ES-I3 (cell line): ENCODE results near the gene PCBD1.

ENCODE experiments used
- H3K36me3 ChIP-seq: 2 replicates; pipeline ENCODE4 v1.6.1; 2013; ENCODE audit warnings: mild to moderate bottlenecking, low read length, control low read depth, moderate library complexity; ENCODE audit not compliant: insufficient read depth
- H3K4me1 ChIP-seq: 2 replicates; pipeline ENCODE4 v1.6.1; 2013; ENCODE audit warnings: mild to moderate bottlenecking, control low read depth, low read length; ENCODE audit not compliant: insufficient read depth
- H3K9ac ChIP-seq: 2 replicates; pipeline ENCODE4 v1.6.1; 2013; ENCODE audit warnings: low read depth, mild to moderate bottlenecking, low read length, moderate library complexity
- H3K9me3 ChIP-seq: 2 replicates; pipeline ENCODE4 v1.6.1; 2013; ENCODE audit warnings: mild to moderate bottlenecking, low read length, moderate library complexity; ENCODE audit not compliant: control insufficient read depth, insufficient read depth

Gene PCBD1

DNA sequence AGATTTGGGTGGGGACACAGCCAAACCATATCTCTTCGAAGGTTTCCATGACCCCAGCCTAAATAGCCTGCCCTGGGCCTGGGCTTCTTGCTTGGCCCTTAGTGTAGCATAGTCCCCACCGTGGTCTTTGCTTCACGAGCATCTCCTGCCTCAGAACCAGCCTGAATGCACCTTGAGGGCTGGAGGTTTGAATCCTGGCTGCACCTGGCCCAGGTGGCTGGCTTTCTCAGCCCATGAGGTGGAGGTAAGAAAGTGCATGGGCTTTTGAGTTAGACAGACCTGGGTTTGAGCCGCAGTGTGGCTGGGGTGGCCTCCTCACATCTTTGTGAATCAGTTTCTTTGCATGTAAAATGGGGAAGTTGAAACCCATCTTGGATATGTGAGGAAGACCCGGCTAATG, 24.2 kb upstream of the PCBD1 start:
- Histone ChIP-seq H3K4me1 (no peaks in the 10 kb centered on the region), H3K9me3 (no peaks in the 10 kb centered on the region)

DNA sequence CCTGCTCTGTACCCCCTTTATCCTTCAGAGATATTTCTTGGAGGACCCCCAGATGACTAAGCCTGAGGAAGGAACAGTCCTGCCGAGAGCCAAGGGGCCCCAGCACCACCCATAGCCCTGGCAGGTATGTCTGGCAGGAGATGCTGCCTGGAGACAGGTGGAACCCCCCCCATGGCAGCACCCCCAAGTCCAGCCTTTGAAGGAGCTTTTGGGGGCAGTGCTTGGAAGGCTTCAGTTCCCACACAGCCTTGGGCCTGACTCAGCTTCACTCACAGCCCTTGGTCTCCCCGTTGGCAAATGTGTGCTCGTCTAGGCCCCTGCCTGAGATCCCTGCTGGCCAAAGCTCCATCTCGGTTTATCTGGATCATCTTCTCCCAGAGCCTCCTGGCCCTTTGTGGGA, 23.0 kb upstream of the PCBD1 start:
- H3K9me3 ChIP-seq, result no peaks in the 10 kb centered on the region
- no peaks in the 10 kb centered on the region for H3K36me3 ChIP-seq
- H3K4me1 ChIP-seq, result no peaks in the 10 kb centered on the region
- no peak overlapping the region for H3K9ac ChIP-seq

More for the DNA sequence above, 24.2 kb upstream of the PCBD1 start:
- Histone ChIP-seq H3K36me3 (no peaks in the 10 kb centered on the region), H3K9ac (no peak overlapping the region)

DNA sequence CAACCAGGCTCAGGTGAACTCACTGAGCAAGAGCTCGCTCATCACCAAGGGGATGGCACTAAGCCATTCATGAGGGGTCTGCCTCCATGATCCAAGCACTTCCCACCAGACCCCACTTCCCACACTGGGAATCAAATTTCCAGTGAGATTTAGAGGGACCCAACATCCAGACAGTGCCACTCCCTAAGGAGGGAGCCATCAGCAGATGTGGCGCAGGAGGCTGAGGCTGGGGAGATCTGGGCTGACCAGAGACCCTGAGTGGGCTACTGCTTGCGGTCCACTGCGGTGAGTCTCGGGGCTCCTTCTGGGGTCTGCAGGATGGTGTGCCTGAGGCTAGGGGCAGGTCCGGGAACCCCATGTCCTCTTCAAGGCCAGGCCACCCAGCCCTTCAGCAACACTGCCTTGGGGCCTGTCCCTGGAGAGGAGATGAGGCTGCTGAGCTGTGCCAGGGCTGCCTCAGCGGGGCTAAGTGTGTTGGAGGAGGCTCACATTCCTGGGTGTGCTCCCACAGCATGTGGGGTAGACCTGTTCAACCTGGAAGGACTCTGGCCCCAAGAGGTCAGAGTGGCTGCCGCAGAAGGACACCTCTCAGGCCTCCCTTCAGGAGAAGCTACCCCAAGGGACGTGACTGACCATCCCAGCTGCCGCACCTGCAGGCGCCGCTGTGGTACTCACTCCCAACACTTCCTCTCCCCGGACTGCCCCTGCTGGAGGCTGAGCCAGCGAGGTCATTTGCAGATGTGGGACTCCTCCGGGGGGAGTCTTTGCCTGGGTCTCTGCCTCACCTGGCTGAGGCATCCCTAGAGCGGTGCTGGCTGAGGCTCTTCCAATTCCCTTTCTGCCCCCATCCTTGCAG, 22.3 kb upstream of the PCBD1 start:
- Histone ChIP-seq H3K9me3 (no peaks in the 10 kb centered on the region), H3K36me3 (no peaks in the 10 kb centered on the region), H3K9ac (no peak overlapping the region), H3K4me1 (no peaks in the 10 kb centered on the region)

DNA sequence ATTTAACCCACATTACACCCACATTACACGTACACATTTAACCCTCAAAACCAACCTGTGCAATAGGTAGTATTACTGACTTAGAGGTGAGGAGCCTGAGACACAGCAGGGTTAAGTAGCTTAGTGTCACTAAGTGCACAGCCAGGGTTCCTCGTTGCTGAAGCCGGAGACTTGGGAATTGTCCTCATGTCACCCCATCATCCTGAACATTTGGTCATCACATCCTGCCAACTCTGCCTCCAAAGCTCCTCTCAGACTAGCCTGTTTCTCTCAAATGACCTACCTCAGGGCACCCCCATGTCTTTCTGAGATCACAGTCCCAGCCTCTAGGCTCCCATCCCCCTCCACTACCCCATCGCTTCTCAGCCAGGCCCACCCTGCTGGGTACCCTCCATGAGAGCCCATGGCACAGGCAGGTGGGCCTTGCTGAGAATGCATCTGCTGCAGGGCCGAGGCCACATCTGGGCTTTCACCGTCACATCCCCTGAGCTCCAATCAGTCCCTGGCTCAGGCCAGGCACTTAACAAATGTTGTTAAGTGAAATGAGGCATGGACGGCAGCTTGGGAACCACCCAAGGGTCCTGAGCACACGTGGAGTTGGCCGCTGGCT, 21.1 kb upstream of the PCBD1 start:
- Histone ChIP-seq H3K9ac (no peak overlapping the region), H3K36me3 (no peaks in the 10 kb centered on the region), H3K4me1 (no peaks in the 10 kb centered on the region), H3K9me3 (no peaks in the 10 kb centered on the region)

DNA sequence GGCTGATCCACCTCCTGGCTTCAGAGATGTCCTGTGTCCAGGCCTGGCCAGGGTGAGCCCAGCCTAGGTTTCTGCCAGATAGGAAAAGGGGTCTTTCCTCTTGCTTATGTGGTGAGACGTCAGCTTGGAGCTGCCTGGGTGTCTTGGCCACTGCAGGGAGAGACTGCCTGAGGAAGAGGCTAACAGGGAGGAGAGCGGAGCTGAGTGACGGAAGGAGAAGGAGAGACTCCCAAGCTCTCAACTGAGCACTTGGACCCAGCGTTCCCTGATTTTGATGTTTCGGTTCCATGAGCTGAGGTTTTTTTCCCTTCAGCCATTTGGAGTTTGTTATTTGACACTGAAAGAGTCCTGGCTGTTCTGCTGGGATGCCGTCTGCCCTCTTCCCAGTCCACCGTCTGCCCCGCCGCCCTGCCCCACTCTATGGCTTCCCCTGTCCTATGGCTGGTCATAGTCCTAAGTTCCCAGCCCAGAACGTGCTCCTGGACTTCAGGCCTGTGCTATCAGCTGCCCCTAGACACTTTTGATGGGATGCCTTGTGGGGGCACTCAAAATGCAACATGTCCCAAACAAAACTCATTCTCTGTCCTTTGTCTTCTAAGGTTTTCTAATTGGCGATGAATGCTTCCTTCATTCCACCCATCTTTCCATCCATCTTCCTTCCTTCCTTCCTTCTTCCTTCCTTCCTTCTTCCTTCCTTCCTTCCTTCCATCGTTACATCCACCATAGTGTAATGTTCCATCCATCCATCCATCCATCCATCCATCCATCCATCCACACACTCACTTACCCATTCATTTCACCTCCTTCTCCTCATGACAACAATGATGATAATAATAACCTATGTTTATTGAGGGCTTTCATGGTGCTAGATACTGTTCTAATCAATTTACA, 20.3 kb upstream of the PCBD1 start:
- no peaks in the 10 kb centered on the region for H3K9me3 ChIP-seq
- H3K4me1 ChIP-seq, result no peaks in the 10 kb centered on the region
- H3K9ac ChIP-seq, result no peak overlapping the region
- H3K36me3 ChIP-seq, result no peaks in the 10 kb centered on the region

DNA sequence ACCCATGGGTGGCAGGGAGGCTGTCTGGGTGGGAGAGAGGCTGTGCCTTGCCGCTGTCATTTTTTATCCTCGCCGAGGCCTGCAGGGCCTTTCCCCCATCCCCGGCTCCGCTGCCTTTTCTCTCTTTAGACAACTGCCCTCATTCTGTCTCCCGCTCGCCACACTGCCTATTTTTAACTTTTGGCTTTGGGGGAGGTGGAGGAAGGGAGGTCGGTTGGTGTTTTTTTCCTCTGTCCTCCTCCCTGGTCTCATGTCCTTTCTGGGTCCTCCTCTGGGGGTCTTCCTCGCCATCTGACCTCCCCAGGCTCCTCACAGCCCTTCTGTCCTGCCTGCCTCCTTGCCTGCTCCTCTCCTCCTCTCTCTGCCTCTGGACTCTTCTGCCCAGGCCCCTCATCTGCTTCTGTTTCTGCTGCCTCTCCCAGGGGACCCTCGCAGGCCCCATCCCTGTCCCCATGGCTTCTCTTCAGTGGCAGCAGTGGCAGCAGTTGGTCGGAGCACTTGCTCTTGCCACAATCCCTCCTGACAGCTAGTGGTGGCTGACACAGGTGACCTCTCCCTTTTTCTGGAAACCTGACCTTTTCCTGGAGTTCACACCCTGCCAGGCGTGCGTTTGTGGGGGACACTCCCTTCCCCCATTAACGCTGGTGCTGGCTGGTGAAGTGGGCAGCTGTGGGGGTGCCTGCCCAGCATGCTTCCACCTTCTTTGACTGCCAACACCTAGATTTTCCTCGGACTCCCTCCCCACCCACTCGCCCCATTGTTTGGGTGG, 19.5 kb upstream of the PCBD1 start:
- no peak overlapping the region for H3K9ac ChIP-seq

DNA sequence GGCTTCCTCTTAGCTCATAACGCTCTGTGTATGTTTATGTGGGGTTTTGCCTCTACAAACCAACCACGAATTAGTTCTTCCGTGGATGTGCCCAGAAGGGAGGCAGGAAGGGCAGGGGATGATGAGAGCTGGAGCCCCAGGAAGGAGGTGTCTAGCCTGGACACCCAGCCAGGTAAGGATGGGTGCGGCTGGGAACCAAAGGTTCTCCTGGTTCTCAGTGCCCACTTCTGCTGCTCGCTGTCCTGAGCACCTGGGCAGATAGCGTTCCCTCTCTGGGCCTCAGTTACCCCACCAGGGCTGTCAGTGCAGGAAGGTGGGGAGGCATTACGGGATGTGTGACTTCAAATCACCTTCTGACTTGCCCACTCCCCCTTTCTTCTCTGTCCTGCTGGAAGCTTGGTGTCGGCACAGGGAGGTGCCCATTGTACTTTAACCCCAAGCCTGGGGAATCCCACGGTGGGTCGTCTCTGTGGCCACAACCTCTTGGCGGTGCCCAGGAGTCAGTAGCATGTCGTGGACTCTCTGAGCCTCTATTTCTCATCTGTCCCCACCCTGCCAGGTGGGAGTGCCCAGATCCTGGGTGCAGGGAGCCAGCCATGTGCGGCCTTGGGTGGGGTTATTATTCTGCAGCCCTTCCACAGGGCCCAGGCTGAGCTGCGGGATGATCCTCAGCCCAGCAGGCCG, 18.7 kb upstream of the PCBD1 start:
- H3K9ac ChIP-seq, result no peak overlapping the region
- no peaks in the 10 kb centered on the region for H3K36me3 ChIP-seq
- H3K4me1 ChIP-seq, result no peaks in the 10 kb centered on the region
- no peaks in the 10 kb centered on the region for H3K9me3 ChIP-seq

More for the DNA sequence above, 19.5 kb upstream of the PCBD1 start:
- Histone ChIP-seq H3K36me3 (no peaks in the 10 kb centered on the region), H3K4me1 (no peaks in the 10 kb centered on the region), H3K9me3 (no peaks in the 10 kb centered on the region)

DNA sequence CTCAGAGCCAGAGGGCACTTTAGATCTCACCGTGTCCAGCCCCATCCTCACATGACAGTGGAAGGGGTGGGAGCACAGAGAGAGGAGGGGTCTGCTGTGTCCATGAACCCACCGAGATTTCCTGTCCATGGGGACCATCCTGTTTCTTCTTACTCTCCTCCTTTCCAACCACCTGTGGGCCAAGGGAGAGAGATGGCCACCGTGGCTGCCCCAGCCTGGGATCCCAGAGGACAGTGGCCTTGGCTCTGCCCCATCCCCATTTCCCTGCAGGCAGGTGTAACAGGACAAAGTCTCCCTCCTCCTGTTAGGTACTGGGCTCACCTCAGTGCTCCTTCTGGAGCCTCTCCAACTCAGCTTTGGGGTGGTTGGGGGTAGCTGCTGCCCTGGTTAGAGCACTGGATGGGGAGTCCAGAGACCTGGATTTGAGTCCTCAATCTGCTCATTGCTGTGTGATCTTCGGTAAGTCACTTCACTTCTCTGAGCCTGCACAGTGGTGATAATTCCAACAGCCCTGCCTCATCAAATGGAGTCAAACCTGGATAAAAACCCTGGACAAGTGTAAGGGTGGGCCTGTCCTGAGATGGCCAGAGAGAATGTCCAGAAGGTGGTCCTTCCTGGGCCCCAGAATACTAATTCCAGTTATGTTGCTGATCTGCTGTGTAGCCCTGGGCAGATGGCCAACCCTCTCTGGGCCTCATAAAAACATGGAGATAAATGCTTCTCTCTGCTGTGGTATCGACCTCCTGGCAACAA, 17.8 kb upstream of the PCBD1 start:
- no peak overlapping the region for H3K9ac ChIP-seq

DNA sequence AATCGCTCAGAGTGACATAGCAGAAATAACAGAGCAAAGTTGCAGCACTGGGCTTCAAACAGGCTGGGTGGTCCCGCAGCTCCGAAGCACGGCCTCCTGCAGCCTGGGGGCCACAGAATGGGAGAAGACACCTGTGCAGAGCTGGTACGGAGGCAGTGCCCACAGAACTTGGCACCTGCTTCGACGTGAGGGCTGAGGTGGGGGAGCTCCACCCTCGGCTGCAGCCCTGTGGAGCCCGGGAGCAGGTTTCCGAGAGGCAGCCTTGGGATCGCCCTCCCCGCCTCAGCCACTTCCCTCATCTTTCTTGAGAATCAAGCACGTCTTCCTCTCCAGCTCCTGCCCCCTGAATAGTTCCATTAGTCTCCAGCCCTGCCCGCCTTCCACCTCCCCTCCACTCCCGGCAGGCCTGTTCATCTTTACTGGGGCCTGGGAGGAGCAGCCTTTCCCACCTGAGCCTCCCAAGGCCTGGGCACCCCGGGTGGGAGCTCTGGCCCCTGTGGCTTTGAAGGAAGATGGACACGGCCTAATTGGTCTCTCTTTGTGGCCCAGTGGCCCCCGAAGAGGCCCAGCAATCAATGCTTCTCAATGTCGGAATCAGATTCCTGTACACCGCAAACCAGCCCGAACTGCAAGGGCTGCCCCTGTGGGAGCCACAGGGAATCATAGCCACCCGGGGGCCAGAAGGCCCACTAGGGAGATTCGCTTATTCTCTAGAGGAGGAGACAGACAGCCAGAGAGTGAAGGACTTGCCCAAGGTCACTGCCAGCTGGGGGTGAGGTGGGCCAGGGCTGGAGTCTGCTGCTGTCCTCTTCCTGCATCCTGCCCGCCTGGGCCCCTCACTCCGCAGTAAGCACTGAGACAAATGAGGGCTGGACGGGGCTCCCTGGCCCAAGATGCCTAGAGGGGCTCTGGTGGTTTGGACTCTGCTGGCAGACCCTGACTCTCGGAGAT, 17.0 kb upstream of the PCBD1 start:
- H3K36me3 ChIP-seq, result no peaks in the 10 kb centered on the region
- no peaks in the 10 kb centered on the region for H3K9me3 ChIP-seq
- no peaks in the 10 kb centered on the region for H3K4me1 ChIP-seq
- no peak overlapping the region for H3K9ac ChIP-seq

More for the DNA sequence above, 17.8 kb upstream of the PCBD1 start:
- H3K4me1 ChIP-seq, result no peaks in the 10 kb centered on the region
- H3K9me3 ChIP-seq, result no peaks in the 10 kb centered on the region
- H3K36me3 ChIP-seq, result no peaks in the 10 kb centered on the region

DNA sequence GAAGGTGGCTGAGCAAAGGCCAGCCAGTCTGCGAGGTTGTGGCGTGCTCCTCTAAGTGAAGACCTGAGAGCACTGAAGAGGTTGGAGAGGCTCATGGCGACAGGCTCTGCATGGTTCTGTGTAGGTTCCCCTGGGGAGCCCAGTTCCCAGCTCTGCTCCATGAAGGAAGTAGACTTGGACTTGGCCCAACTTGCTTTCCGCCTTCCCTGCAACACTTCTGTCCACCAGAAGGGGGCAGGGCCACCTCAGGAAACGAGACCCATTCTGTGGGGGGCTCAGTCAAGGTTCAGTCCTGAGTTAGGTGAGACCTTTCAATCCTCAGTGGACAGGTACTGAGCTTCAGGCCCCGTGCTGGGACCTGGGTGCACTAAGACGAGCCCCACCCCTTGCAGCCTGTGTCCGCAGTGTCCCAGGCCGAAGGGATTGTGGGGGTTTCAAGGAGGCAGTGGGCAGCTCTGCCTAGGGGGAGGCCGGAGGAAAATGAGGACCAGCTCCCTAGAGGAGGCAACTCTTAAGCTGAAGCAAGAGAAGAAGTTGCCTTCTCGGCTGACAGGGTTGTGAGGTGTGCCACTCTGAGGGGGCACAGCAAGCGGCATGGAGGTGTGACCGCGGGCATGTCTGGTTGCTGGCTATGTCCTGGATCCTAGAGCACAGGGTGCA, 15.0 kb upstream of the PCBD1 start:
- Histone ChIP-seq H3K4me1 (no peaks in the 10 kb centered on the region), H3K9ac (no peak overlapping the region), H3K36me3 (no peaks in the 10 kb centered on the region), H3K9me3 (no peaks in the 10 kb centered on the region)

DNA sequence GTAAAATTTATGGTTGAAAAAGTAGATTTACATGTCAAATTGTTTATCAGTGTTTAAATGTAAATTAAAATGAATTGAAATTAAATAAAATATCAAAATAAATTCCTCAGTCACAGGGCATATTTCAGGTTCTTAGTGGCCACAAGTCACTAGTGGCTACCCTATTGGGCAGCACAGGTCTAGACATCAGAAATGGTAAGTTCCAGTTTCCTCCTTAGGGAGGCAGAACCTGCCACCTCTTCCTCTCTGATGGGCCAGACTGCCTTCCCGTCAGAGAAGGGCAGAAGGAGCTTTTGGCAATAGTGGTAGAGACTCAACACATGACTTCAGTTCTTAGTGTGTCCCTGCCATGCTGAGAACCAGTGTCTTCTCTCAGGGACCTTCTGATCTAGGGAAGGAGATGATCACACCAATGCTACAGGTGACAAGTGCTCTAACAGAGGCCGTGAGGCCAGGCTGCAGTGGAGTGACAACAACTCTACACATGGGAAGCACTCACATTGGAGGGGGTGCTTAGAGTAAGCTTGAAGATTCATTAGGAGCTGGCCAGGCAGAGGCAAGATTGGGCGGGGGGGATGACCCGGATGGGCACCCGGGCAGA, 14.4 kb upstream of the PCBD1 start:
- H3K9me3 ChIP-seq, result no peaks in the 10 kb centered on the region
- no peaks in the 10 kb centered on the region for H3K36me3 ChIP-seq
- no peak overlapping the region for H3K9ac ChIP-seq
- H3K4me1 ChIP-seq, result no peaks in the 10 kb centered on the region
